IgD-negative memory B cell (primary cell): ENCODE data around the gene GPAT2. TPM values are rescaled to one million over a fixed set of nuclear protein-coding genes. Genes with fewer than 3 reads are reported as not detected.
"Not testable (repeated sequence)": the region's sequence is repeated elsewhere in the genome, so short reads cannot be mapped to it uniquely, and the experiment has no call there.

Experiments used
- H3K27ac Mint-ChIP-seq, 3 donors: one replicate each; pipeline ENCODE4 v1.8.0; 2020 to 2022; ENCODE audit warnings: mild to moderate bottlenecking in 3 of 3, mixed read lengths in 3 of 3, moderate library complexity in 1 of 3
- H3K27me3 Mint-ChIP-seq: one replicate; pipeline ENCODE4 v1.8.0; 2021; ENCODE audit warnings: mixed read lengths
- H3K36me3 Mint-ChIP-seq: one replicate; pipeline ENCODE4 v1.8.0; 2020; ENCODE audit warnings: mild to moderate bottlenecking, mixed read lengths
- H3K4me1 Mint-ChIP-seq, 3 donors: one replicate each; pipeline ENCODE4 v1.8.0; 2020 to 2022; ENCODE audit warnings: mixed read lengths in 3 of 3, mild to moderate bottlenecking in 1 of 3
- H3K4me3 Mint-ChIP-seq, 4 donors: one replicate each; pipeline ENCODE4 v1.8.0; 2020 to 2022; ENCODE audit warnings: mild to moderate bottlenecking in 4 of 4, mixed read lengths in 4 of 4, moderate library complexity in 3 of 4
- H3K9me3 Mint-ChIP-seq, 3 donors: one replicate each; pipeline ENCODE4 v1.8.0; 2020 to 2021; ENCODE audit warnings: mixed read lengths in 3 of 3, mild to moderate bottlenecking in 1 of 3
- polyA plus RNA-seq: library from polyadenylated mRNA; unstranded; fragments of 300-500 nt; fragmentation: Illumina TruSeq; gene quantifications from one replicate; pipeline ENCODE4 v1.2.3, GENCODE V29; 2021

GPAT2 gene
- polyA plus RNA-seq, 1 donor from 2014 or later: 8.6 TPM

DNA sequence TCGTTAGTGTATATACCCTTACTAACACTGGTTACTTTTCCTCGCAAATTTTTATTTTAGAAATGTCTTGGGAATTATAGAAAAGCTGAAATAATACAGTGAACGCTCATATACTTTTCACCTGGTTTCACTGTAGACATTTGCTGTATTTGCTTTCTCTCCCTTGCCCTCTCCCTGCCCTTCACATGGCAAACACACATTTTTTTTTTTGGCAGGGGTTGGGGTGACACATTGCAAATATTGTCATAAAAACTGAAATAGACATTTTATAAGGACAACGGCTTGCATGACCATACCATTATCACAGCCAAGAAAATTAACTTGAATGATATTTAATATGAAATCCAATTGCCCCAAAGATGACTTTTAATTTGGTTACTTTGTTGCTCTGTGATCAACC, 18.4 kb downstream of the GPAT2 start:
- not testable (repeated sequence) for H3K4me3 Mint-ChIP-seq, H3K27ac Mint-ChIP-seq

DNA sequence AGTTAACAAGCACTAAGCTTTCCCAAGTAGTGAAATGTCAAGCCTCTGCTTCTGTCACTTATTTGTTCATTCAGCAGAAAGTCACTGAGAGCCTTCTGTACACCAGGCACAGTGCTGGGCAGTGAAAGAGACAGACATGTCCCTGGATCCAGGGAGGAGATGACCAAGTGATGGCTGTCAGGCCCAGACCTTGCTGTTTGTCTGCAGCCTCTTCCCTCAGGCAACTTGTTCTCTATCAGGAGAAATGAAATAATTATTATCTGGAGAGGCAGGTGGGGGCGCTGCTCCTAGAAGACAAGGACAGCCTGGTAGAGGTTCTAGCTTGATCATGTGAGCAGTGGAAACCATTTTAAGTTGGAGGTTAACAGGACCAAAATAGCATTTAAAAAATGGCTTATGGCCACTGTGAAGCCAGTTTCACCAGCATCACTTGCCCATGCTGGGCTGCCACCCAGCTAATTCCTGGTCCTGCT, 21.9 kb downstream of the GPAT2 start:
- not testable (repeated sequence) for H3K4me3 Mint-ChIP-seq, H3K4me1 Mint-ChIP-seq, H3K36me3 Mint-ChIP-seq, H3K27me3 Mint-ChIP-seq, H3K9me3 Mint-ChIP-seq
- peak overlapping the region in 1 of 3 donors; percentile 57 for H3K27ac Mint-ChIP-seq

More for the DNA sequence above, 18.4 kb downstream of the GPAT2 start:
- H3K9me3 Mint-ChIP-seq, H3K4me1 Mint-ChIP-seq, H3K27me3 Mint-ChIP-seq, H3K36me3 Mint-ChIP-seq: not testable (repeated sequence)

DNA sequence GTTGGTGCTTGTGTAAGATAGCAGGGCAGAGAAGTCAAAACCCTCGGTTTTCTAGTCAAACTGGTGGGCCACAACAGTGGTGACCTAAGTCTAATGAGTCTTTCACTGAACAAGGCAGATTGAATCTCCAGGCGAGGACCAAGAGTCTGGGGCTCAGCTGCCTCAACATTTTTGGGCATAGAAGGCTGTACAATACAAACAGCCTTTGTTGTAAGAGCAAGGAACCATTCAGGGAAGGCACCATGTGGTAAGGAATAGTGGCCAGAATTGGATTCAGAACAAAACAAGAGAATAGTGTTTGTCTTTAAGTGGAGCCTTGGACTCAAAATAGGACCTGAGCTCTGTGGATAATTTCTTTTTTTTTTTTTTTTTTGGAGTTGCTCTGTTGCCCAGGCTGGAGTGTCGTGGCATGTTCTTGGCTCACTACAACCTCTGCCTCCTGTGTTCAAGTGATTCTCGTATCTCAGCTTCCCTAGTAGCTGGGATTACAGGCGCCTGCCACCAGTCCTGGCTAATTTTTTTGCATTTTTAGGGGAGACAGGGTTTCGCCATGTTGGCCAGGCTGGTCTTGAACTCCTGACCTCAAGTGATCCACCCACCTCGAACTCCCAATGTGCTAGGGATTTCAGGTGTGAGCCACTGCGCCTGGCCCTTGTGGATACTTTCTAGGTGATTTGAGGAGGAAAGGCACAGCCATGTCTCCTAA, 22.5 kb downstream of the GPAT2 start:
- not testable (repeated sequence) for H3K27me3 Mint-ChIP-seq, H3K36me3 Mint-ChIP-seq, H3K4me3 Mint-ChIP-seq, H3K4me1 Mint-ChIP-seq, H3K9me3 Mint-ChIP-seq
- peak overlapping the region in 1 of 3 donors; percentile 86 for H3K27ac Mint-ChIP-seq

DNA sequence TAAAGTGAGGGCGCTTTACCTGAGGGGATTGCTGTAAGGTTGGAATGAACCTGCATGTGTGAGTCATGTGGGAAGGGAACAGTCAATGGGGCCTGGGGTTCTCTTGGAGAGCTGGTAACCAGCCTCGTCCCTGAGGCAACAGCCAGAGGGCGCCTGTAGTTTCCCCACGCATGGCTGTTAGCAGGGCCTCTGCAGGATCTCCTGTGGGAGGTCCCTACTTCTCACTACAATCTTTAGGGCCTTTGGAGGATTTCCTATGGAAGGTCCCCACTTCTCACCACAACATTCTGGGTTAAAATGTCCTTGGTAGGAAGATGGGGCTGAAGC, 23.6 kb downstream of the GPAT2 start:
- not testable (repeated sequence) for H3K4me1 Mint-ChIP-seq, H3K9me3 Mint-ChIP-seq, H3K36me3 Mint-ChIP-seq, H3K27me3 Mint-ChIP-seq, H3K27ac Mint-ChIP-seq
- H3K4me3 Mint-ChIP-seq: peak overlapping the region in 3 of 4 donors; percentile 58 to 83 (median 61)

DNA sequence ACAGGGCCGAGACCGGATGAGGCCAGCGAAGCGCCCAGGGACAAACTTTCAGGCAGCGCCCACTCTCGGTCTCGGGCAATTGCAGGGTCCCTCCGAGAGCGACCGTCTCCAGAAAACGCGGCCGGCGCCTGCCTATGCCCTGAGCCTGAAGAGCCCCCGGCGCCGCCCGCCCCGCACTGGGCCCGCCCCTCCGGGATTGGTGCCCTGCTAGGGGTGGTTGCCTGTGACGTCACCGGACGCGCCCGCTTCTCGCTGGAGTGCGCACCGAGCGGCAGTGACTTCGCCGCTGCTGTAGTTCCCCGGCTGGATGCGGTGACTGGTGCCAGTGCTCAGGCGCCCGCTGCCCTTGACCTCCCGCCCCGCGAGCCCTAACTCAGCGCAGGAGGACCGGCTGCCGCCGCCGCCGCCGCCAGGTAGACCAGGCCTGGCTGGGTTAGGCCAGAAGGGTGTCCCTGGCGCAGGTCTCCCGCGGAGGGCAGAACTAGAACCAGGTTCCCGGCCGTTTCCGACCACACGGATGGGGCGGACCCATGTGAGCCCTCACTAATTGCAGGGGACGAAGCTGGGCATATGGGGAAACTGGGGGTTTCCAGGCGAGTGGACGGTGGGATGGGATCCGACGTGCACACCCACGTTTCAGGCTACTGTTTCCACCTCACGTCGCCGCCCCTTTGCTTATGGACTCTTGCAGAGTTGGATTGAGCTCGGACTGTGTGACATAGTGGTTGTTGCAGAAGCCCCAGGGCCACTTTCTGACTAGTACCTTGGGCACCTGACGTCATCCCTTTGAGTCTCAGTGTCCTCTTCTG, 24.2 kb downstream of the GPAT2 start:
- H3K27me3 Mint-ChIP-seq, H3K4me1 Mint-ChIP-seq, H3K9me3 Mint-ChIP-seq, H3K36me3 Mint-ChIP-seq: not testable (repeated sequence)
- Mint-ChIP-seq H3K4me3 (peak overlapping the region; percentile 58 to 86 (median 83)), H3K27ac (peak overlapping the region in 2 of 3 donors; percentile 34 to 92)

DNA sequence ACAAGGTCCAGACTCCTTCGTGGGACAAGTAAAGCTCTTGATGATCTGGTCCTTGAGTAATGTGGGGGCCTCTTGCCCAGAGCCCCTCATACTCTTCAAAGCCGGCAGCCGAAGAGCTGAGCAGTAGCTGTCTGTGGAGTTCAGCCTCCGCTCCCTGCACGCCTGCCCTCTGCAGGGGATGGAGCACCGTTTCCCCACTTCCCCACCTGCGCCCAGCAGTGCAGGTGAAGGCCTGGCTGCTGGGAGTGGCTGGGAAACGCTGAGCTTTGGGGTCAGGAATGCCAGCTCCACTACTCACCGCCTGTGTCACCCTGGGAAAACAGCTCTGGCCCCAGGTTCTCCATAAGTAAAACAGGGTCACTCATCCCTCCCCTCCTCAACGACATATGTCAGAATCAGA, 24.9 kb downstream of the GPAT2 start:
- not testable (repeated sequence) for H3K27me3 Mint-ChIP-seq, H3K9me3 Mint-ChIP-seq, H3K36me3 Mint-ChIP-seq, H3K4me1 Mint-ChIP-seq
- peak overlapping the region; percentile 38 to 86 (median 83) for H3K4me3 Mint-ChIP-seq
- H3K27ac Mint-ChIP-seq: peak overlapping the region in 2 of 3 donors; percentile 34 to 92

DNA sequence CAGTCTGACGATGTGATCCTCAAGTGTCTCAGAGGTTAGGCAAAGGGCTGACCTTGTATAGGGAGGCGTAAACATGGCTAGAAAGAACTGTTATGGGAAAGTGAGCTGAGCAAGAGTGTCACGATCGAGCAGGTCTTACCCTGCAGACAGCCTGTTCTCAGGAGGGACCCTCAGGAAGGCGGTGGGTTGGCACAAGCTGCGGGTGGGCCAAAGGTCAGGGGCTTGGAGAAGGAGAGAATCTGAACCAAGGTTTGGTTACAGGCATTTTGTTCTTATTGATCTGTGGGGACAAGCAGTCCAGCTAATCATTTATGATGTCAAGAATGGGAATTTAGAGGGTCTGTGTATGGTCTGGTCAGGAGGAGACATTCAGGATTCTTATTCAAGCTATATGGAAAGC, 26.7 kb downstream of the GPAT2 start:
- peak overlapping the region in 1 of 3 donors; percentile 3 for H3K27ac Mint-ChIP-seq
- H3K4me1 Mint-ChIP-seq, H3K27me3 Mint-ChIP-seq, H3K36me3 Mint-ChIP-seq, H3K9me3 Mint-ChIP-seq: not testable (repeated sequence)
- H3K4me3 Mint-ChIP-seq: peak overlapping the region in 2 of 4 donors; percentile 49 to 62

DNA sequence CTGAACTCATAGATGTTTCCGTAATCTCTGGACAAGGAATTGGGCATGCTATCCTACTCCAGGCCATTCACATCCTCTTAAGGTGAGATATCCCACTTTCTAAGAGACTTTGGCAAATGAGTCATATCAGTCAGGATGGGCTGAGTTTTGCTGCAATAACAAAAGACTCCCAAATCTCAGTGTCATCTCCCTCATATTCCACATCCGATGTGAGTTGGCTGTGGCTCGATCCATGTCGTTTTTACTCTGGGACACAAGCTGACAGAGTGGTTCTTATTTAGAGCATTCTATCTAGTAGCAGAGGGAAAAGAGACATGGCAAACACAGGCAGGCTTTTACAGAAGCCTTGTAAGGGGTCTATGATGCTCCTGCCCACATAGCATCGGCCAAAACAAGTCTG, 28.5 kb downstream of the GPAT2 start:
- not testable (repeated sequence) for H3K27me3 Mint-ChIP-seq, H3K27ac Mint-ChIP-seq, H3K4me1 Mint-ChIP-seq, H3K9me3 Mint-ChIP-seq, H3K36me3 Mint-ChIP-seq
- peak overlapping the region in 1 of 4 donors; percentile 42 for H3K4me3 Mint-ChIP-seq

DNA sequence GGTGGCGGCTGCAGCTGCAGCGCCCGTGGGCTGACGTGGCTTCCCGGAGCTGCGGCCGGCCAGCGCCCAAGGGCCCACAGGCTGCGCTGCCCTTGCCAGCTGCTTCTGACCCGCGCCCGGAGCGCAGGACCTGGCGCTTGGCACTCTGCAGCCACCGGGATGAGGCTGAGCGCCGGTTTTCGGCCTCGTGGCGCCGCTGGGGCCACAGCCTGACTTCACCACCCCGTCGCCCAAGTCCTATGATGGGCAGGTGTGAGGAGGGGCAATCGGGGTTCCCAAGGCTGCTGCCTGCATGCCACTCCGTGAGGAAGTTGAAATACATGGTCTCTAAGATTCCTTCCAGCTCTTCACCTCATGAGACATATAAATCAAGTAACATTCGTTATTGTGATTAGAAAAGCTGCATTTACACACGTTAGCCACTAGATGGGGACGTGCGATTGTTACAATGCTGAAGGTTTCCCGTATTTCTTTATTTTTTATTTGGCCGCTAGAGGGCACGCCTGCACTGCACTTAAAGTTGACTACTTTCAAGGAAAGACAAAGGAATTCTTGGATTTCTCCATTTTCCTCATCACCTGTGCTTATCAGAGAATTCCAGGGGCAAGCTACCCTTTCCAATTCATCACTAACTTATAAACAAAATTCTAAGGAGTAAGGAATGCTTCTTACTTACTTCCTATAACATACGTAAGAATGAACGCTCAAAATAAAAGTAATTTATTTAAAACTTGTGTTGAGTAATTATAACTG, 42.0 kb downstream of the GPAT2 start:
- not testable (repeated sequence) for H3K27me3 Mint-ChIP-seq, H3K4me1 Mint-ChIP-seq, H3K9me3 Mint-ChIP-seq, H3K36me3 Mint-ChIP-seq
- Mint-ChIP-seq H3K4me3 (peak overlapping the region; percentile 86 to 95 (median 92)), H3K27ac (peak overlapping the region; percentile 43 to 90 (median 68))

DNA sequence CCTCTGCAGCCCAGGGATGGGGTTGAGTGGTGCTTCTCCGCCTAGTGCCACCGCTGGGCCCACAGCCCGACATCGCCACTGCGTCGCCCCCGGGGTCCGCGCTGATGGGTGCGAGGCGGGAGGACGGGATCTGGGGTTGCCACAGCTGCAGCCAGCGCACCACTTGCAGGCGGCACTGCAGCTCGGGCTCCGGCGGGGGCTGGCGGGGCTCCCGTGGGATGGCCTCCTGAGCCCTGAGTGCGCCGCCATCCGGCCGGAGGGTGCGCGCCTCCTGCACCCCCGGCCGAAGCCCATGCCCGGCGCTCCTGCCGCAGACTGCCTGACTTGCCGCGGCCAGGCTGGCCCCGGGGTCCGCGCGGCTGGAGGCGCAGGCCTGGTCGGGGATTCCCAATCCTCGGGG, 42.6 kb downstream of the GPAT2 start:
- Mint-ChIP-seq H3K27ac (peak overlapping the region in 1 of 3 donors; percentile 99), H3K4me3 (peak overlapping the region; percentile 86 to 99 (median 93))
- H3K9me3 Mint-ChIP-seq, H3K36me3 Mint-ChIP-seq, H3K27me3 Mint-ChIP-seq, H3K4me1 Mint-ChIP-seq: not testable (repeated sequence)

DNA sequence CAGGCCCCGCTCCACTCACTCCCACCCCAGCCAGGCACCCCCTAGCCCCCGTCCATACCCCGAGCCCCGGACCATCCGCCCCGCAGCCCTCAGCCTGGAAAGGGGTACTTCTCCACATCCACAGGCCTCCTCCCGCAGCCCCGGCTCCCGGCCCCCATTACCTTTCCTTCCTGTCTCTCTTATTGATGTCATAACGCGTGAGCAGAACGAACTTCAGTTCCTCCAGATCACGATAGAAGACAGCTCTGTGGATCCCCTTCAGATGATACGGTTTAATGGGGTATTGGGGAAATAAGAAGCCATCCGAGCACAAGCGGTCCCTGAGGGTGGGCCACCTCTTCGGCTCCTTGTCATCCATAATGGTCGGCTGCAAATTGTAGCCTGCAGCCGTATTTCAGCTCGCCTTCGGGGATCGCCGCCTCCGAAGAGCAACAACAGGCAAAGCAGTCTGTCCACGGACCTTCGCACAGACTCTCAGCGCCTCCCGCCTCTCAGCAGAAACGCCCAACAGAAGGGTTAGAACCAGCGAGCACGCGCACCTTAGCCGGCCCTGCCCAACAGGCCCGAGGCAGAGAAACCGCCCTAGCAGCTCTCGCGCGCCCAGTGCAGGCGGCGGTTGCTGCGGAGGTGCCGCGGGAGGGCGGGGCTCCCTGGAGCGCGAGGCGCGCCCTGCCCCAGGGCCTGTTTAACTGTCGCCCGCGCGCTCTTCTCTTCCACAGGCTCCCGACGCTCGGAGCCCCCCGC, 43.2 kb downstream of the GPAT2 start, which contains the start of gene ANKRD36C:
TSS of gene ANKRD36C (minus strand) at position 474 of the 744 bp plus-strand sequence. CDS start at position 358, 116 bp downstream.
- H3K36me3 Mint-ChIP-seq: not testable (repeated sequence)

DNA sequence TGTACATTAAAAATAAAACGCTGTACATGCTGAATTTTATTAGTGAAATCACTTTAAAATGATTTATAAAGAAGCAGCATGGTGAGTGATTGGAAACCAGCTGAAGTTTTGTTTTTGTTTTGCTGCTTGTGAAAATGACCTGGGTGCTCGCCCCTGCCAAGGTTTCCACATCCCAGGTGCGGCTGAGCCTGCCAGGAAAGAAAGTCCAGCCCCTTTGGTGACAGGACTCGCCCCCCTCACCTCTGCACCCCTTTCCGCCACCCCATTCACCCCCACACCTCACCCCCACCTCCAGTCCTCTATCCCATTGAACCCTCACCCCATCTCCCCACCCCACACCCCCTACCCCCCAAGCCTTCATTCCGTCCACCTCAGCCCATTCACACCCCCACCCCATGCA, 43.8 kb downstream of the GPAT2 start:
- H3K27me3 Mint-ChIP-seq, H3K9me3 Mint-ChIP-seq, H3K4me1 Mint-ChIP-seq, H3K36me3 Mint-ChIP-seq: not testable (repeated sequence)
- Mint-ChIP-seq H3K27ac (peak overlapping the region in 2 of 3 donors; percentile 99), H3K4me3 (peak overlapping the region in 1 of 4 donors; percentile 17)

More for the DNA sequence above, 43.2 kb downstream of the GPAT2 start, which contains the start of gene ANKRD36C:
- H3K27me3 Mint-ChIP-seq, H3K4me1 Mint-ChIP-seq, H3K9me3 Mint-ChIP-seq: not testable (repeated sequence)
- Mint-ChIP-seq H3K4me3 (peak within 1 kb of the TSS; percentile 95 to 100 (median 100)), H3K27ac (peak within 1 kb of the TSS; percentile 99)
